Endothelial cell of umbilical vein (primary cell): ENCODE measurements around the gene LTBP1. TPM values are rescaled to one million over a fixed set of nuclear protein-coding genes. Genes with fewer than 3 reads are reported as not detected.

Experiments used
- BruUV-seq: library from RNA; stranded (reverse); fragments of 400-500 nt; replicated peaks from 2 replicates; lab custom pipeline; 2021; lab: Mats Ljungman, UMichigan
- CTCF ChIA-PET: fragments of 300-600, 350-600 bp; sonication (Branson Sonifier 250); formaldehyde crosslinking; loops from one replicate; lab custom pipeline; 2021; ENCODE audit warnings: antibody characterized with exemption, inconsistent platforms; lab: Charles Lee
- POLR2A ChIA-PET: fragments of 300-600, 350-600 bp; sonication (Branson Sonifier 250); formaldehyde crosslinking; loops from one replicate; lab custom pipeline; 2021; ENCODE audit warnings: antibody characterized with exemption, inconsistent platforms; lab: Charles Lee
- DNase-seq: peaks from one replicate; pipeline ENCODE4 v3.0.0-alpha.2; 2011; ENCODE audit warnings: low read depth, low spot score
- FAIRE-seq: peaks from 2 replicates; lab custom pipeline; 2011; peaks lifted over from hg19 to GRCh38; lab: Jason Lieb, UNC
- H2AFZ ChIP-seq: 2 replicates; pipeline ENCODE4 v1.6.0; 2012; ENCODE audit warnings: low read depth, low read length, control low read depth, inconsistent platforms
- H3K27ac ChIP-seq: 2 replicates; pipeline ENCODE4 v1.5.1; 2011; ENCODE audit warnings: low read depth, mild to moderate bottlenecking, control low read depth, low read length, moderate library complexity; ENCODE audit not compliant: insufficient read depth
- H3K27me3 ChIP-seq, 2 experiments: 2 replicates each; pipeline versions ENCODE4 v1.6.0 to v1.6.1; 2011; ENCODE audit warnings: low read length in 2 of 2, mixed read lengths in 1 of 2; ENCODE audit not compliant: control insufficient read depth in 2 of 2, insufficient read depth in 2 of 2
- H3K36me3 ChIP-seq, 2 experiments: 2 replicates in 1 of 2; 3 replicates in 1 of 2; pipeline ENCODE4 v1.5.1; 2011; ENCODE audit warnings: low read length in 2 of 2, mild to moderate bottlenecking in 1 of 2, moderate library complexity in 1 of 2; ENCODE audit not compliant: control insufficient read depth in 2 of 2, insufficient read depth in 2 of 2; ENCODE audit errors: extremely low read depth in 1 of 2
- H3K4me1 ChIP-seq: 3 replicates; pipeline ENCODE4 v1.5.1; 2011; ENCODE audit warnings: mild to moderate bottlenecking, low read length; ENCODE audit not compliant: control insufficient read depth, insufficient read depth; ENCODE audit errors: extremely low read depth
- H3K4me2 ChIP-seq: 2 replicates; pipeline ENCODE4 v1.6.1; 2011; ENCODE audit warnings: low read length, control low read depth, mixed read lengths; ENCODE audit not compliant: insufficient read depth
- H3K4me3 ChIP-seq, 3 experiments: fragments of 200-600 bp in 1 of 3; sonication (generic), shearing (Covaris generic) in 1 of 3; replicated peaks in 1 of 3; 2 replicates each; pipeline ENCODE4 v1.5.1; 2011 to 2016; ENCODE audit warnings: control low read depth in 3 of 3, low read length in 3 of 3, mild to moderate bottlenecking in 2 of 3, inconsistent platforms in 1 of 3, low read depth in 1 of 3, moderate library complexity in 1 of 3; ENCODE audit not compliant: insufficient read depth in 1 of 3
- H3K79me2 ChIP-seq: 2 replicates; pipeline ENCODE4 v1.6.0; 2012; ENCODE audit warnings: low read length, inconsistent platforms; ENCODE audit not compliant: control insufficient read depth, insufficient read depth
- H3K9ac ChIP-seq: replicated peaks from 2 replicates; pipeline ENCODE3; 2011; ENCODE audit warnings: low read length, control low read depth; ENCODE audit not compliant: insufficient read depth; ENCODE audit errors: extremely low read depth
- H3K9me1 ChIP-seq: replicated peaks from 3 replicates; pipeline ENCODE4 v1.6.0; 2011; ENCODE audit warnings: mild to moderate bottlenecking, low read length; ENCODE audit not compliant: control insufficient read depth, insufficient read depth; ENCODE audit errors: extremely low read depth
- H3K9me3 ChIP-seq: replicated peaks from 2 replicates; pipeline ENCODE4 v1.5.1; 2012; ENCODE audit warnings: low read length, inconsistent platforms; ENCODE audit not compliant: control insufficient read depth, insufficient read depth
- H4K20me1 ChIP-seq: replicated peaks from 2 replicates; pipeline ENCODE3; 2011; ENCODE audit warnings: mild to moderate bottlenecking, low read length; ENCODE audit not compliant: control insufficient read depth, insufficient read depth; ENCODE audit errors: extremely low read depth
- CTCF ChIP-seq, 2 donors: IDR thresholded peaks; 1 replicate in 1 of 2; 2 replicates in 1 of 2; pipeline ENCODE4 v1.5.1; 2011; ENCODE audit warnings: low read length in 2 of 2, mild to moderate bottlenecking in 2 of 2, moderate library complexity in 2 of 2, control low read depth in 1 of 2, inconsistent platforms in 1 of 2, low read depth in 1 of 2; ENCODE audit not compliant: insufficient read depth in 1 of 2; ENCODE audit errors: extremely low read depth in 1 of 2
- GATA2 ChIP-seq: IDR thresholded peaks from 2 replicates; pipeline ENCODE4 v1.7.0; 2011; ENCODE audit warnings: low read depth, mild to moderate bottlenecking, moderate library complexity, mixed read lengths, low read length; ENCODE audit not compliant: insufficient read length, insufficient read depth
- JUN ChIP-seq: IDR thresholded peaks from 2 replicates; pipeline ENCODE4 v1.6.1; 2011; ENCODE audit warnings: borderline replicate concordance, low read depth; ENCODE audit not compliant: insufficient read length, insufficient read depth
- MAX ChIP-seq: IDR thresholded peaks from 2 replicates; pipeline ENCODE4 v1.6.1; 2011; ENCODE audit not compliant: insufficient read depth, insufficient read length
- MYC ChIP-seq: IDR thresholded peaks from one replicate; pipeline ENCODE4 v1.6.1; 2011; ENCODE audit warnings: mild to moderate bottlenecking, low read depth, low read length
- POLR2AphosphoS5 ChIP-seq: IDR thresholded peaks from 2 replicates; pipeline ENCODE4 v1.6.1; 2012; ENCODE audit warnings: low read depth, mild to moderate bottlenecking, control low read depth, low read length, moderate library complexity; ENCODE audit not compliant: insufficient read depth
- dilution Hi-C: fragments of 300-500 bp; cut with MboI; formaldehyde crosslinking; loops from one replicate; pipeline ENCODE4 v1.15.0; 2019; ENCODE audit warnings: low sequenced_read_pairs; ENCODE audit not compliant: extremely low pct_ligation_motif_present
- intact Hi-C: fragments of 100-400 bp; cut with micrococcal nuclease; formaldehyde crosslinking; loops from one replicate; pipeline ENCODE4 v1.10.0; 2022
- polyA plus RNA-seq, 4 experiments: library from polyadenylated mRNA; depleted of rRNA in 3 of 4; stranded (reverse) in 3 of 4; unstranded in 1 of 4; fragments of >200 nt; gene quantifications; 2 replicates each; pipeline versions ENCODE4 v1.2.1 to v1.2.3, GENCODE V29; 2011 to 2012; ENCODE audit warnings: missing spikeins in 1 of 4
- total RNA-seq: library from RNA; stranded (reverse); gene quantifications from 2 replicates; pipeline ENCODE4 v1.2.3, GENCODE V29; 2021

LTBP1 gene
- total and polyA plus RNA-seq, 2 donors (not counting 3 experiments of a cell fraction or from before 2014, with no cell fraction given): 57.4 to 68.2 TPM

- FAIRE-seq: no peak
- no peak overlapping the region for H3K4me2 ChIP-seq
- H3K9me1 ChIP-seq: no peaks in the 10 kb centered on the region
- no peaks in the 10 kb centered on the region for H4K20me1 ChIP-seq
- no peak overlapping the region for H3K9ac ChIP-seq
- no TSS peak for BruUV-seq
- dilution Hi-C loops: no loop called here
- CTCF ChIA-PET: no interaction called here
- TF ChIP-seq GATA2: no peak
- TF ChIP-seq CTCF (IDR thresholded peaks at IDR 0.05; ENCODE audit: extremely low read depth in 1 of 2, insufficient read depth in 1 of 2, low read depth in 1 of 2, low read length in 2 of 2): no peak
- no peaks in the 10 kb centered on the region for H3K36me3 ChIP-seq
- intact Hi-C loops: no loop called here
- H3K27ac ChIP-seq: no peak overlapping the region
- no peak overlapping the region for H2AFZ ChIP-seq
- H3K27me3 ChIP-seq: no peaks in the 10 kb centered on the region
- H3K79me2 ChIP-seq: no peaks in the 10 kb centered on the region
- no peaks in the 10 kb centered on the region for H3K9me3 ChIP-seq
- DNase-seq: no peak
- no peak overlapping the region for H3K4me3 ChIP-seq
- POLR2A ChIA-PET: no interaction called here
- peaks cover 11% of the 10 kb centered on the region for H3K4me1 ChIP-seq
Measured at GRCh38 chr2:33129263-33130053, 182.7 kb downstream of the LTBP1 start.

- no peak overlapping the region for H3K4me3 ChIP-seq
- dilution Hi-C loops: no loop called here
Measured at GRCh38 chr2:33130054-33130447, 183.3 kb downstream of the LTBP1 start.

More at GRCh38 chr2:33130054-33130447, 183.3 kb downstream of the LTBP1 start:
- no peaks in the 10 kb centered on the region for H3K79me2 ChIP-seq
- FAIRE-seq (no peak), DNase-seq (no peak)
- no peaks in the 10 kb centered on the region for H3K9me1 ChIP-seq
- no peak overlapping the region for H3K9ac ChIP-seq
- H3K27me3 ChIP-seq: no peaks in the 10 kb centered on the region
- H4K20me1 ChIP-seq: no peaks in the 10 kb centered on the region
- intact Hi-C loops: no loop called here
- H3K4me2 ChIP-seq: no peak overlapping the region
- H3K4me1 ChIP-seq: peaks cover 11% of the 10 kb centered on the region
- ChIA-PET POLR2A (no interaction called here), CTCF (no interaction called here)
- no peak overlapping the region for H3K27ac ChIP-seq
- BruUV-seq: no TSS peak
- no peak overlapping the region for H2AFZ ChIP-seq
- H3K36me3 ChIP-seq: no peaks in the 10 kb centered on the region
- no peaks in the 10 kb centered on the region for H3K9me3 ChIP-seq
- TF ChIP-seq MAX (no peak), MYC (no peak), JUN (no peak), GATA2 (no peak), POLR2AphosphoS5 (no peak)
